ENCODE measurements around the gene CCDC14.

- no peak for TF ChIP-seq CTCF (IDR thresholded peaks at IDR 0.05; ENCODE audit: low read depth, low read length, poor library complexity, severe bottlenecking)
- no peak for TF ChIP-seq EZH2phosphoT487 (IDR thresholded peaks at IDR 0.05; ENCODE audit: borderline replicate concordance, low read length)
Observed at GRCh38 chr3:123934250-123934649, 26.8 kb downstream of the CCDC14 start.

Measured in DOHH2 (cell line).